ENCODE measurements around the gene GFOD1.
"Not testable (repeated sequence)": the region's sequence is repeated elsewhere in the genome, so short reads cannot be mapped to it uniquely, and the experiment has no call there.

GFOD1 gene

GRCh38 chr6:13441778-13442177 is 45.6 kb downstream of the GFOD1 start:
- no peak for DNase-seq (ENCODE audit: low spot score)

GRCh38 chr6:13439644-13440043 is 47.8 kb downstream of the GFOD1 start:
- no peak for DNase-seq (ENCODE audit: low spot score)

GRCh38 chr6:13438126-13438525 is 49.3 kb downstream of the GFOD1 start:
- no peak for DNase-seq (ENCODE audit: low spot score)

- DNase-seq (ENCODE audit: low spot score), result no peak
Observed at GRCh38 chr6:13437218-13437996, 50.0 kb downstream of the GFOD1 start.

- no peak for DNase-seq (ENCODE audit: low spot score)
Observed at GRCh38 chr6:13436399-13437217, 50.8 kb downstream of the GFOD1 start.

- DNase-seq (ENCODE audit: low spot score), result no peak
Observed at GRCh38 chr6:13435477-13436246, 51.7 kb downstream of the GFOD1 start.

- DNase-seq (ENCODE audit: low spot score), result no peak
Observed at GRCh38 chr6:13434777-13435176, 52.6 kb downstream of the GFOD1 start.

- DNase-seq (ENCODE audit: low spot score), result not testable (repeated sequence)
Observed at GRCh38 chr6:13434135-13434775, 53.1 kb downstream of the GFOD1 start.

- DNase-seq (ENCODE audit: low spot score), result no peak
Observed at GRCh38 chr6:13433709-13434121, 53.7 kb downstream of the GFOD1 start.

GRCh38 chr6:13432526-13433184 is 54.7 kb downstream of the GFOD1 start:
- no peak for DNase-seq (ENCODE audit: low spot score)

GRCh38 chr6:13431861-13432465 is 55.4 kb downstream of the GFOD1 start:
- peak; percentile 47 for DNase-seq (ENCODE audit: low spot score)

- no peak for DNase-seq (ENCODE audit: low spot score)
Observed at GRCh38 chr6:13431059-13431656, 56.2 kb downstream of the GFOD1 start.

- DNase-seq (ENCODE audit: low spot score), result no peak
Observed at GRCh38 chr6:13429406-13429753, 58.0 kb downstream of the GFOD1 start.

- no peak for DNase-seq (ENCODE audit: low spot score)
Observed at GRCh38 chr6:13428583-13429405, 58.6 kb downstream of the GFOD1 start.

GRCh38 chr6:13427801-13428582 is 59.4 kb downstream of the GFOD1 start:
- peak; percentile 60 for DNase-seq (ENCODE audit: low spot score)

- DNase-seq (ENCODE audit: low spot score), result no peak
Observed at GRCh38 chr6:13427316-13427715, 60.1 kb downstream of the GFOD1 start.

GRCh38 chr6:13425943-13426931 is 61.2 kb downstream of the GFOD1 start:
- no peak for DNase-seq (ENCODE audit: low spot score)

Measured in CD4-positive, alpha-beta T cell treated with Interleukin-15 for 4 hours (primary cell).